T-helper 1 cell (primary cell): ENCODE data around the gene SLPI.

Experiments used
- DNase-seq, 5 donors: peaks; one replicate each; pipeline ENCODE4 v3.0.0-alpha.2; 2012 to 2020
- total RNA-seq, 4 donors: gene quantifications; one replicate each; lab custom pipeline; 2026; lab: John Stamatoyannopoulos, UW

The SLPI gene, protein sequence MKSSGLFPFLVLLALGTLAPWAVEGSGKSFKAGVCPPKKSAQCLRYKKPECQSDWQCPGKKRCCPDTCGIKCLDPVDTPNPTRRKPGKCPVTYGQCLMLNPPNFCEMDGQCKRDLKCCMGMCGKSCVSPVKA
- total RNA-seq, result 0 reads per million in 4 donors

GRCh38 chr20:45254383-45255262 is at the start of gene SLPI:
SLPI (minus strand) TSS chr20:45254564; CDS start chr20:45254543, 21 bp downstream.
- DNase-seq, result peak in 1 of 5 donors; percentile 57

DNA sequence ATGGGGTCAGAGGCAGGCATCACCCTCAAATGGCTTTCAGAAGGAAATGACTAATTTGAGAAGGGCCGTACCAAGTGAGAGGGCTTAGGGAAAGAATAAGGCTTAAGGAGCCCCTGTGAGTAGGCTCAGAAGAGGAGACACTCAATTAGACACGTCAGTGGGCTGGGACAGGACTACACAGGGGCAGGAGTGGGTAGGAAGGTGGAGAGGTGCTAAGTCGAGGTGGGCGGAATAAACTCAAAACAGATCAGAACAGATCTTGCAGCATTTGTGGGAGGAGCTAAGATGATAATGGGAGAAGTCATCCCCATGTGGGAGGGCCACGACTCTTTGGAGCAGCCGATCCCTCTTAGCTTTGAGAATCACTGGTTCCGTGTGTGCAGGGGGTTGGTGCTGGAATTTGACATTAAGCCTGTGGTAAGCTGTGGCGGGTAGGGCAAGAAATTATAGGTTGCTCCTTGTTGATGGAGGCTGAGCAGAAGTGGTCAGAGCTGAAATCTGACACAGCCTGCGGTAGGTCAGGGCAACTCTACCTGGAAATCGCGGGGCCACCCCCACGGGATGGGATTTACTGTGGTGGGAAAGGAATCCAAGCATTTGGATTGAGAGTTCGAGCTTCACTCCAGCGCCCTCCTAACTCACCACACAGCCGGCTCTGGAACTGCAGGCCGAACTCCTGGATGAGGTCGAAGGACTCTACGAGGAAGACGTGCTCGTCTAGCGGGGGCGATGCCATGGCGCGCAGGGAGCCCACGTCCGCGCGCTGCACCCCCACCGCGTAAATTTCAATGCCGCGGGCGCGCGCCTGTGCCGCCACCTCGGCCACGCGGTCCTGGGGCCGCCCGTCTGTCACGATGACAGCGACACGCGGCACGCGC is 49.5 kb upstream of the SLPI start:
- peak in 1 of 5 donors; percentile 64 for DNase-seq

DNA sequence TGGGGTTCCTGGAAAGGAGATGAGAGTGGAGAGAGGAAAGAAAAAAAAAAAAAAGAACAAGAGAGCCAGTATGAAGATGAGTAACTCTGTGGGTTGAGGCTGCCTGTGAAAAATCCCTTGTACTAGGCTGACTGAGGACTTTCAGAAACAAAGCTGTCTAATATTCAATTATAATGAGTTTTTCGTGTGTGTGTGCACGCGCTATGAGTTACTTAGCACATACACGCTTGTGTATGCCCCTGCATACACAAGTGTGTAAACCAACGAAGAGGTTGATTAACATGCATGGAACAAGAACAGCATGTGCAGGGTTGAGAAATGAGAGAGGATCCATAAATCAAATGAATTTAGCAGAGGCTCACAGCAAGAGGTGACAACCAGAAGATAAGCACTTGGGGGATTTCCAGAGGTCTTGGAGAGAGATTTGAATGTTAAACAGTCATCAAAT is 47.5 kb upstream of the SLPI start:
- peak in 1 of 5 donors; percentile 61 for DNase-seq

DNA sequence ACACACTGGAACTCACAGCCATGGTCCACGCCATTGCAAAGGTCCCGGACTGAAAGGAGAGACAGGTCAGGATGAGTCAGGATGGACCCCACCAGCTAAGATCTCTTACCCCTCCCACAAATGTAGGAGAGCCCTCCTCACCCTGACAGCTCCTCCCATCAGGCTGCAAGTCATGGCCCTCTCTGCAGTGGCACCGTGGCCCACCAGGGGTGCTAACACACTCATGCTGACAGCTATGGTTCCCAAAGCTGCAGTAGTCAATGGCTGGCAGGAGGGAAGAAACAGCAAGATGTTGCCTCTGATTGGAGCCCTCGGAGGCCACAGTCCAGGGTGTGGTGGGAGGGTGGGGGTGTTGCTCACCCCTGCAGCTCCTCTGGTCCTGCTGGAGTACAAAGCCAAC is 46.6 kb upstream of the SLPI start:
- DNase-seq, result peak in 1 of 5 donors; percentile 58

- no peak for DNase-seq
Observed at GRCh38 chr20:45299786-45300185, 45.4 kb upstream of the SLPI start.

DNA sequence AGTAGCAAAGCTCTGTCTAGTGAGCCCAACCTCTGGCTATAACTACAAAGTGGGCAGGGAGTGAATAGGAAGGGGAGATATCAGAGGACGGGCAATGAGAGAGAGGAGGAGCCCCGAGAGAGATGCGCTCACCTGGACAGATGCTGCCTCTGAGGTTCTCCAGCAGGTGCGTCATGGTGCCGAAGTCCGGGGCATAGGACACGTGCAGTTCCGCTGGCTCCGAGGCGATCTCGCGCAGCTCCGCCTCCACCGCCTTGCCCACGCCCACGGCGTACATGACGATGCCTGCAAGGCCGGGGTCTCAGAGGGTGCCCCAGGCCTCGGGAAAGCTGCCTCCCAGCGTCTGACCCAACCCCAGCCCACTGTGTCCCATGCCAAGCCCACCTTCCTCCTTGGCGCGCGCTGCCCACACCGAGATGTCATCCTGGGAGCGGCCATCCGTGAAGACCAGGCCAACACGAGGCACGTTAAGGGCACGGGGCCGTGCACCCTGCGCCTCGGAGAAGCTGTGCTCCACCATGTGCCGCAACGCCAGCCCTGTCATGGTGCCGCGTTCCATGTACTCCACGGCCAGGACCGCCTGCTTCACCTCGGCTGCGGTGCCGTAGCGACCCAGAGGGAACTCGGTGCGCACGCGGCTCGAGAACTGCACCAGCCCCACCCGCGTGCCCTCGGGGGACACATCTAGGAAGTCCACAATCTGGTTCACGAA is 43.6 kb upstream of the SLPI start:
- no peak for DNase-seq

- DNase-seq, result no peak
Observed at GRCh38 chr20:45294659-45295058, 40.3 kb upstream of the SLPI start.

DNA sequence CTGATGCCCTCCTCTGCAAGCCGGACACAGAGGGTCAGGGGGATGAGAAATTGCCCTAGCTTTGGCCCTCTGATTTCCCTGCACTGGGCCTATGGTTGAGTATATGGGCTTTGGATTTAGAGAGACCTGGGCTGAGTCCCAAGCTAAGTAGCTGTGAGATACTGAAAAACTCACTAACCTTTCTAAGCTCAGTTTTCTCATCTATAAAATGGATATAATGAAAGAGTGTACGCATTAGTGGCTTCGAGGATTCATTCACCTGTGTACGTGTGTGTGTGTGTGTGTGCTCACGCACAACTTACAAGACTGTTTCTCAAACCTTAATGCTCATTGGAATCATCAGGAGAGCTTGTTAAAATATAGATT is 39.6 kb upstream of the SLPI start:
- DNase-seq, result no peak

DNA sequence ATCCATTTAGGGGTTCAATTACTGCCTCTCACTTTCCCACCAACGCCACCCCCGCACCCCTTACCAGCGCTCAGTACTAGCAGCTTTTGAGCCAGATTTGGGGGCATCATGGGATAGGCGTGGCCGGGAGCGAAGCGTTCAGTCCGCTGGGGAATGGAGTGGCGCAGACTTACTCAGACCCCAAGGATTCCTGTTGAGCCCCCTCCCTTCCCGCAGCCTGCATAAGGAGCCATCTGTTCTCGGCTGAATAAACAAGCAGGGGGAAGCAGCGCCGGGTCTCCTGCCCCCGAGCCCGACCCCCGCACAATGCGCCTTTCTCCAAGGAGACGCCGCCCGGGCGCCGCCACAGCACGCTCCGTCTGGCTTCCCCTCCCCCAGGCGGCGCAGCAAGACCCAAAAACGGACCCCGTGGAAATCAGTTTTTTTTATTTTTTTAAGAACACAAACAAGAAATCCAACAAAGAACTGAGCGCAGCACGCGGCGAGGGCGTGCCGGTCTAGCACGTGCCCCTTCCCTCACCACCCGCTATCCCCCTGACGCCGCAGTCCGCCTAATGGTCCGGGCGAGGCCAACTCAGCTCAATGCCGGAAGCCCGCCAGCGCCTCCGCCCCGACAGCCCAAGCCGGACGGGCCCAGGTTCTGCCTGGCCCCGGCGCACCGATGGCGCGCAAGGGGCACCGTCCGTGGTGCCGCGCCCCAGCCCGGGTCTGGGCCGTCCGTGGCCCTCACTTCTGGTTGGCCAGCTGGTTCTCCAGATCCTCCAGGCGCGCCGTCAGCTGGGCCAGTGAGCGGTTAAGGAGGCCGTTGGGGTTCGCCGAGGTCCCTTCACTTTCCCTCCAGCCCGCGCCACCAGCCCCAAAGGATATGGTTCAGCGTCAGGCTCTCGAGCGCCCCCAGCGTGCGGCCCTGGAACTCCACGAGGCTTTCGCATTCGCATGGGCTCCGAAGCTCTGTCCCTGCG is 39.0 kb upstream of the SLPI start:
- DNase-seq, result peak; percentile 55 to 82 (median 61)

GRCh38 chr20:45292343-45292742 is 38.0 kb upstream of the SLPI start:
- DNase-seq, result no peak

DNA sequence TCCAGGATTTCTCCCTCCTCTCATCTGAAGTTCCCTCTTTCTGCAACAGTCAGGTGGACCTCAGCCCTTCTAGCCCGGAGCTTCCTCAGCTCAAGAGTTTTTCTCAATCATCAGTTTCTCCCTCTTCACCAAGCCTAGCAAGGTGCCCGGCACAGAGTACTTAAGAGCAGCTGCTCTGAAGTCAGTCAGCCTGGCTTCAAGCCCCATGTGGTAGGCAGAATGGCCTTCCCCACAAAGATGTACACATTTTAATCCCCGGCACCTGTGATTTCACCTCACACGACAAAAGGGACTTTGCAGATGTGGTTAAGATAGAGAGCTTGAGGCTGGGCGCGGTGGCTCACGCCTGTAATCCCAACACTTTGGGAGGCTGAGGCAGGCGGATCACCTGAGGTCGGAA is 37.2 kb upstream of the SLPI start:
- DNase-seq, result no peak

GRCh38 chr20:45290677-45291355 is 36.5 kb upstream of the SLPI start:
- DNase-seq, result peak in 4 of 5 donors; percentile 24 to 73 (median 46)

GRCh38 chr20:45289942-45290676 is 35.7 kb upstream of the SLPI start:
- no peak for DNase-seq

DNA sequence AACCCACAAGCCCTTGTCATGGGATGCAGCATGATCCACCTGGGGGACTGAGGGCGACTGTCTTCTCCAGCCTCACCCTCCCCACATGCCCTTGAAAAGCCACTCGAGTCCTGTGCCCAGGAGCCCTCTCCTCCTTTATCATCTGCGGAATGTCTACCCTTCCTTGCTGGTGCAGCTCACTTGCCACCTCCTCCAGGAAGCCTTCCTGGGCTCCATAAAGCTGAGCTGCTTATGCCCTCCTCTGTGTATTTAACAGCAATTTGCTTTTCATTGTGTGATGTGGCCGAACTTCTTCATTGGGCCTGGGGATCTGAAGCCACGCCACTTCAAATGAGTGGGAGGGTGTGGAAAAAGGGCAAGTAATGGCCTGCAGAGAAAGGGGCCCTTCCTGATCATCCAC is 34.5 kb upstream of the SLPI start:
- no peak for DNase-seq

DNA sequence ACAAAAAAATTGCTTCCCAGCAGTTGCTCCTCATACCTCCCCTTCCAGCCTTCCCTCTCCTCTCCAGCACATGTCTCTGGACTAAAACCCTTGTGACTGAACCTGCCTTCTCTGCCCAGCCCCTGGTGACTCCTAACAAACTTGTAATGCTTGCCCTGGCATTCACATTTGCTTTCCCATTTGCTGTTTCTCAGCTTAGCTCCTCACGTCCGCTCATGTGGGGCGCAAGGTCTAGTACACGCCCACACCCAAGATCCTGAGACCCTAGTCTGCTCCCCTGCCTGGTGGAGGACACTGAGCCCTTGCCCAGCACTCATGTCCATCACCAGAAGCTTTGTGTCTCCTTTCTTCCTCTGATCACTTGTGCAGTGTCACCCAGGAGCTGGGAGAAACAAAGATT is 34.0 kb upstream of the SLPI start:
- no peak for DNase-seq

- no peak for DNase-seq
Observed at GRCh38 chr20:45283551-45284057, 29.2 kb upstream of the SLPI start.

DNA sequence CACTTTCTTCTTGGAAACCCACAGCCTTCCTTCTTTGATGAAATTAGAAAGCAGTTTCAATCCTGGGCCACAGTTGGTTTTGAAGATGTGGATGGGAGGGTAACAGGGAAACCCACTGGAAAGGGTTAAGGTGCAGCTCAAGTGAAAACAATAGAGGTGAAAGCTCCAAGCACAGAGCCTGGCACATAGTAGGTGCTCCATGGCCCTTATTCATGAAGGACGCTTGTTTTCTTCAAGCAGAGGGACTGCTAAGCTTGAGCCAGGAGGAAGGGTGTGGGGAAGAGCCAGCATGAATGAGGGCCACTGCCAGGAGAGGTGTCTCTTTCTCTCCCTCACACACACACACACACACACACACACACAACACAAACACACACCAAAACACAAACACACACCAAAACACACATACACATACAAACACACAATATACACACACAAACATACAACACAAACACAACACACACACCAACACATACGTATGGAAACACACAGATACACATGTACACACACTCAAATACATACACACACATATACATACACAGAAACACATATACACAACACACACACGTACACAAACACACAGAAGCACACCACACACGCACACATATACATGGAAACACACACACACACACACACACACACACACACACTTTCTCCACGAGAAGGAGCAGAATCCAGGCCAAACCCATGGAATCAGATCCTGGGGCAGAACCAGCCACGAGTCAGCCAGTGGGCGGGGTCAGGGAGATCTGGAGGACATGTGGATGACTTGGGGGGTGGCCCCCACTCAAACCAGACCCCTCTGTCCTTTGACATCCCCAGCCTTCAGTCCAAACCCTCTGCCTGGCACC is 28.6 kb upstream of the SLPI start:
- no peak for DNase-seq

GRCh38 chr20:45279992-45280391 is 25.6 kb upstream of the SLPI start:
- no peak for DNase-seq

DNA sequence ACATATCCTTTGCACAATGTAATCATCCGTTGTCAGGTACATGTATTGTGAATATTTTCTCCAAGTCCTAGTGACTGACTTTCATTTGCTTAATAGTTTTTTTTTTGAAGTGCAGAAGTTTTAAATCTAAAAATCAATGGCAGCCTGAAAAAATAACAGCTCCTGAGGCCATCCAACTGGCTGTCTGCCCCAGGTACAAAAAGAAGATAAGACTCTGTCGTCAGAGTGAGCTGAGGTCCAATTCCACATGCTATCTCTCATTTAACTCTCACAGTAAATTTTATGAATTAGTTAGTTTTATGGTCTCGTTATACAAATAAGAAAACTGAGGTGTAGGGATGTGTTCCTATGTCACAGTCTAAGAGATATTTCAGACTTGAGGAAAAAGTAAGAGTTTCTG is 21.0 kb upstream of the SLPI start:
- DNase-seq, result no peak
